WTC11 (cell line): ENCODE results near the gene PTPRN2. TPM values are rescaled to one million over a fixed set of nuclear protein-coding genes. Genes with fewer than 3 reads are reported as not detected.

Experiments used
- ATAC-seq: fragments of 200-7000 bp; cut with Tn5 transposase; 2 replicates; pipeline ENCODE4 v1.10.0; 2021; ENCODE audit warnings: mild to moderate bottlenecking, moderate library complexity
- CTCF ChIA-PET: fragments of 300-600 bp; sonication (Branson Sonifier 250); formaldehyde crosslinking; loops from one replicate; lab custom pipeline; 2021; ENCODE audit warnings: antibody characterized with exemption; lab: Charles Lee
- POLR2A ChIA-PET: fragments of 350-600 bp; sonication (Branson Sonifier 250); formaldehyde crosslinking; loops from one replicate; lab custom pipeline; 2021; ENCODE audit warnings: antibody characterized with exemption; lab: Charles Lee
- DNase-seq: peaks from one replicate; pipeline ENCODE4 v3.0.0; 2021; ENCODE audit warnings: low spot score
- H3K27ac Mint-ChIP-seq: 2 replicates; pipeline ENCODE4 v1.8.0; 2021; ENCODE audit warnings: mixed read lengths
- H3K27me3 Mint-ChIP-seq: 2 replicates; pipeline ENCODE4 v1.8.0; 2021; ENCODE audit warnings: low read depth, mild to moderate bottlenecking, moderate library complexity, mixed read lengths
- H3K36me3 Mint-ChIP-seq: 2 replicates; pipeline ENCODE4 v1.8.0; 2021; ENCODE audit warnings: mixed read lengths
- H3K4me1 Mint-ChIP-seq: 2 replicates; pipeline ENCODE4 v1.8.0; 2022; ENCODE audit warnings: mixed read lengths
- H3K4me3 Mint-ChIP-seq: 2 replicates; pipeline ENCODE4 v1.8.0; 2021; ENCODE audit warnings: mild to moderate bottlenecking, moderate library complexity, mixed read lengths
- H3K9me3 Mint-ChIP-seq: 2 replicates; pipeline ENCODE4 v1.8.0; 2021; ENCODE audit warnings: mixed read lengths
- CREB1 ChIP-seq: sonication (generic); formaldehyde crosslinking; IDR thresholded peaks from 2 replicates; pipeline ENCODE4 v1.8.0; 2023; ENCODE audit warnings: mild to moderate bottlenecking, missing genetic modification reagents
- CTCF ChIP-seq: fragments of 200-600 bp; IDR thresholded peaks from 2 replicates; pipeline ENCODE4 v1.8.0; 2022; ENCODE audit warnings: antibody characterized with exemption
- E2F1 ChIP-seq: sonication (generic); formaldehyde crosslinking; IDR thresholded peaks from 2 replicates; pipeline ENCODE4 v1.8.0; 2022; ENCODE audit warnings: mild to moderate bottlenecking, missing genetic modification reagents
- E2F4 ChIP-seq: sonication (generic); formaldehyde crosslinking; IDR thresholded peaks from 2 replicates; pipeline ENCODE4 v1.8.1; 2022; ENCODE audit warnings: low read depth, mild to moderate bottlenecking, moderate library complexity, missing genetic modification reagents, borderline replicate concordance
- ERG ChIP-seq: fragments of 250-450 bp; sonication (Bioruptor Pico); IDR thresholded peaks from 2 replicates; pipeline ENCODE4 v1.8.0; 2021; ENCODE audit warnings: mild to moderate bottlenecking
- ESRRA ChIP-seq: sonication (generic); formaldehyde crosslinking; IDR thresholded peaks from 2 replicates; pipeline ENCODE4 v1.8.1; 2022; ENCODE audit warnings: mild to moderate bottlenecking, missing genetic modification reagents, borderline replicate concordance
- ETV6 ChIP-seq: sonication (generic); formaldehyde crosslinking; IDR thresholded peaks from 2 replicates; pipeline ENCODE4 v1.8.1; 2022; ENCODE audit warnings: mild to moderate bottlenecking, missing genetic modification reagents
- FOXK1 ChIP-seq: sonication (generic); formaldehyde crosslinking; IDR thresholded peaks from 2 replicates; pipeline ENCODE4 v1.8.0; 2022; ENCODE audit warnings: mild to moderate bottlenecking, moderate library complexity, missing genetic modification reagents
- HMGXB4 ChIP-seq: sonication (generic); formaldehyde crosslinking; IDR thresholded peaks from 2 replicates; pipeline ENCODE4 v1.8.1; 2023; ENCODE audit warnings: mild to moderate bottlenecking, moderate library complexity, missing genetic modification reagents
- MAX ChIP-seq: sonication (generic); formaldehyde crosslinking; IDR thresholded peaks from 2 replicates; pipeline ENCODE4 v1.8.0; 2022; ENCODE audit warnings: mild to moderate bottlenecking, missing genetic modification reagents
- MLX ChIP-seq: sonication (generic); formaldehyde crosslinking; IDR thresholded peaks from 2 replicates; pipeline ENCODE4 v1.8.1; 2023; ENCODE audit warnings: mild to moderate bottlenecking, missing genetic modification reagents, moderate library complexity
- MXD4 ChIP-seq: fragments of 250-450 bp; sonication (Bioruptor Pico); IDR thresholded peaks from 2 replicates; pipeline ENCODE4 v1.8.0; 2021; ENCODE audit warnings: mild to moderate bottlenecking, moderate library complexity, borderline replicate concordance
- MYBL2 ChIP-seq: sonication (generic); formaldehyde crosslinking; IDR thresholded peaks from 2 replicates; pipeline ENCODE4 v1.8.1; 2023; ENCODE audit warnings: mild to moderate bottlenecking, moderate library complexity, missing genetic modification reagents
- PRRX2 ChIP-seq: fragments of 250-450 bp; sonication (Bioruptor Pico); IDR thresholded peaks from 2 replicates; pipeline ENCODE4 v1.8.0; 2021; ENCODE audit warnings: mild to moderate bottlenecking
- SMAD3 ChIP-seq: sonication (generic); formaldehyde crosslinking; IDR thresholded peaks from 2 replicates; pipeline ENCODE4 v1.8.0; 2022; ENCODE audit warnings: missing genetic modification reagents, mild to moderate bottlenecking, borderline replicate concordance
- ZNF219 ChIP-seq: sonication (generic); formaldehyde crosslinking; IDR thresholded peaks from 2 replicates; pipeline ENCODE4 v1.8.0; 2023; ENCODE audit warnings: missing genetic modification reagents, mild to moderate bottlenecking, borderline replicate concordance
- ZNF532 ChIP-seq: fragments of 250-450 bp; sonication (Bioruptor Pico); IDR thresholded peaks from 2 replicates; pipeline ENCODE4 v1.9.0; 2021; ENCODE audit warnings: mild to moderate bottlenecking, borderline replicate concordance
- total RNA-seq: library from RNA; stranded (reverse); gene quantifications from 3 replicates; pipeline ENCODE4 v1.2.3, GENCODE V29; 2021

The PTPRN2 gene
- total RNA-seq, 1 experiment from 2014 or later: 4.7 TPM

- H3K9me3 Mint-ChIP-seq: peaks cover 17% of the 10 kb centered on the region
- no peak overlapping the region for H3K4me3 Mint-ChIP-seq
- DNase-seq (no peak), ATAC-seq (no peak)
- no peak overlapping the region for H3K27ac Mint-ChIP-seq
- H3K27me3 Mint-ChIP-seq: peaks cover 15% of the 10 kb centered on the region
- ChIA-PET CTCF (interaction anchor here (3.7 kb wide), 1 partner anchor 47 kb away, joined by 18 read pairs; no protein-coding TSS in a partner anchor), POLR2A (no interaction called here)
- TF ChIP-seq SMAD3 (CRISPR knock-in tag): no peak
- no peak for TF ChIP-seq ERG (CRISPR knock-in tag)
- TF ChIP-seq FOXK1 (CRISPR knock-in tag): no peak
- TF ChIP-seq E2F1 (CRISPR knock-in tag): no peak
- TF ChIP-seq ETV6 (CRISPR knock-in tag): no peak
- TF ChIP-seq CTCF: no peak
- TF ChIP-seq ZNF219: no peak
- TF ChIP-seq E2F4 (CRISPR knock-in tag): no peak
- TF ChIP-seq ZNF532 (CRISPR knock-in tag): no peak
- TF ChIP-seq MLX (CRISPR knock-in tag): no peak
- TF ChIP-seq MYBL2 (CRISPR knock-in tag): no peak
- TF ChIP-seq PRRX2: no peak
- no peak for TF ChIP-seq HMGXB4 (CRISPR knock-in tag)
- TF ChIP-seq ESRRA (CRISPR knock-in tag): no peak
- no peak for TF ChIP-seq CREB1
- no peak for TF ChIP-seq MXD4 (CRISPR knock-in tag)
- TF ChIP-seq MAX (CRISPR knock-in tag): no peak
- H3K36me3 Mint-ChIP-seq: 0 out of 2 replicates have a peak, but pooled peaks cover 2% of the 10 kb centered on the region
- H3K4me1 Mint-ChIP-seq: no peaks in the 10 kb centered on the region
Observed at GRCh38 chr7:157521752-157522151, 1065.9 kb downstream of the PTPRN2 start.
